K562 (cell line): ENCODE results near the gene SF3B4. TPM values are rescaled to one million over a fixed set of nuclear protein-coding genes. Genes with fewer than 3 reads are reported as not detected.

ENCODE experiments used
- CHAMP1 ChIP-seq: fragments of 450-650 bp; IDR thresholded peaks from 2 replicates; pipeline ENCODE4 v1.6.1; 2016; ENCODE audit warnings: mild to moderate bottlenecking
- CREB3L1 ChIP-seq: fragments of 450-650 bp; IDR thresholded peaks from 2 replicates; pipeline ENCODE4 v1.6.1; 2014; ENCODE audit warnings: low read depth, mild to moderate bottlenecking, moderate library complexity, borderline replicate concordance
- HBP1 ChIP-seq: fragments of 450-650 bp; formaldehyde crosslinking; IDR thresholded peaks from 2 replicates; pipeline ENCODE4 v1.4.0; 2022; ENCODE audit warnings: missing genetic modification characterization
- MIER1 ChIP-seq: fragments of 450-650 bp; IDR thresholded peaks from 2 replicates; pipeline ENCODE4 v1.6.1; 2016; ENCODE audit warnings: antibody characterized with exemption, mild to moderate bottlenecking, low read depth
- MXI1 ChIP-seq: IDR thresholded peaks from 2 replicates; pipeline ENCODE4 v1.6.1; 2011; ENCODE audit warnings: low read depth, mild to moderate bottlenecking, improper control_type of control experiment, low read length
- NFE2 ChIP-seq: IDR thresholded peaks from 2 replicates; pipeline ENCODE4 v1.6.1; 2014; ENCODE audit warnings: antibody characterized with exemption, low read depth
- POLR2AphosphoS5 ChIP-seq: IDR thresholded peaks from 2 replicates; pipeline ENCODE4 v1.6.1; 2011; ENCODE audit warnings: mild to moderate bottlenecking, low read depth, low read length, moderate library complexity; ENCODE audit not compliant: control insufficient read depth, insufficient read depth
- RFX5 ChIP-seq: IDR thresholded peaks from 2 replicates; pipeline ENCODE4 v1.6.1; 2011; ENCODE audit warnings: low read depth, mild to moderate bottlenecking, improper control_type of control experiment, low read length
- SFPQ ChIP-seq: fragments of 200-400 bp; formaldehyde crosslinking; IDR thresholded peaks from 2 replicates; pipeline ENCODE4 v1.6.1; 2017; ENCODE audit warnings: mild to moderate bottlenecking, low read depth, low read length, moderate library complexity
- ZBTB26 ChIP-seq: fragments of 450-650 bp; formaldehyde crosslinking; IDR thresholded peaks from 2 replicates; pipeline ENCODE4 v1.4.0; 2022; ENCODE audit warnings: missing genetic modification characterization
- ZBTB33 ChIP-seq: sonication (generic); formaldehyde crosslinking; IDR thresholded peaks from 2 replicates; pipeline ENCODE4 v1.8.1; 2023; ENCODE audit warnings: mild to moderate bottlenecking, missing genetic modification reagents
- ZFPM2 ChIP-seq: fragments of 250-450 bp; sonication (Bioruptor Pico); IDR thresholded peaks from 2 replicates; pipeline ENCODE4 v1.5.1; 2022; ENCODE audit warnings: mild to moderate bottlenecking
- ZNF212 ChIP-seq: fragments of 450-650 bp; formaldehyde crosslinking; IDR thresholded peaks from 2 replicates; pipeline ENCODE4 v1.4.0; 2020; ENCODE audit warnings: mild to moderate bottlenecking
- ZNF316 ChIP-seq: fragments of 450-650 bp; IDR thresholded peaks from 2 replicates; pipeline ENCODE4 v1.6.1; 2016
- ZNF561 ChIP-seq: fragments of 450-650 bp; formaldehyde crosslinking; conservative IDR thresholded peaks from 2 replicates; pipeline ENCODE4 v1.4.0; 2020; ENCODE audit warnings: mild to moderate bottlenecking, moderate library complexity
- polyA plus RNA-seq, 8 experiments: library from polyadenylated mRNA; depleted of rRNA in 4 of 8; stranded (reverse) in 5 of 8; unstranded in 3 of 8; fragments of >200 nt; fragmentation: Nextera tagmentation in 2 of 8; fragmentation: Illumina TruSeq in 1 of 8; extraction: Ambion mirVana in 2 of 8; extraction: Trizol in 1 of 8; gene quantifications; 2 replicates each; pipeline versions ENCODE4 v1.2.1 to v1.2.3, GENCODE V29; 2011 to 2014; ENCODE audit warnings: inconsistent platforms in 1 of 8, missing spikeins in 1 of 8
- total RNA-seq, 7 experiments: library from RNA; depleted of rRNA in 6 of 7; stranded (reverse); fragments of >200 nt in 6 of 7; fragmentation: Illumina TruSeq in 2 of 7; extraction: Trizol in 2 of 7; gene quantifications; 2 replicates each; pipeline versions ENCODE4 v1.2.1 to v1.2.3, GENCODE V29; 2011 to 2021; ENCODE audit warnings: low replicate concordance in 1 of 7

Gene SF3B4
- total and polyA plus RNA-seq, 9 of the 15 experiments (the other 6 are each of a cell fraction or from before 2014, with no cell fraction given): 3.0 to 88.0 (median 26.1) TPM

GRCh38 chr1:149888247-149888998 is 39.2 kb downstream of the SF3B4 start (continued):
- TF ChIP-seq SFPQ (0 out of 2 replicates have a peak, but pooled peaks have one; percentile 41), ZNF316 (peak; percentile 10), HBP1 (CRISPR knock-in tag) (peak; percentile 35; the same call in 1 of the 2 replicates), NFE2 (peak; percentile 43; the same call in 1 of the 2 replicates), CHAMP1 (peak; percentile 28; the same call in 1 of the 2 replicates), MXI1 (0 out of 2 replicates have a peak, but pooled peaks have one; percentile 73), ZFPM2 (CRISPR knock-in tag) (peak; percentile 71; the same call in 1 of the 2 replicates), ZNF212 (CRISPR knock-in tag) (peak; percentile 73; the same call in 1 of the 2 replicates), ZNF561 (0 out of 2 replicates have a peak, but pooled peaks have one; percentile 20), CREB3L1 (peak; percentile 31), ZBTB33 (CRISPR knock-in tag) (no peak), POLR2AphosphoS5 (peak; percentile 59; the same call in 1 of the 2 replicates), MIER1 (peak; percentile 60; the same call in 1 of the 2 replicates), RFX5 (peak; percentile 37; the same call in 1 of the 2 replicates), ZBTB26 (CRISPR knock-in tag) (peak; percentile 44; the same call in 1 of the 2 replicates)
